HepG2 (cell line): Measurements from ENCODE around the gene DDC. TPM values are rescaled to one million over a fixed set of nuclear protein-coding genes. Genes with fewer than 3 reads are reported as not detected.

ENCODE experiments used
- ATF7-NPFF ChIP-seq: sonication (generic); formaldehyde crosslinking; IDR thresholded peaks from 2 replicates; pipeline ENCODE4 v1.8.1; 2023; ENCODE audit warnings: mild to moderate bottlenecking, low read depth, missing genetic modification reagents, moderate library complexity
- CBFB ChIP-seq: sonication (generic); formaldehyde crosslinking; IDR thresholded peaks from 2 replicates; pipeline ENCODE4 v1.4.0; 2020; ENCODE audit warnings: missing genetic modification reagents
- FOXJ3 ChIP-seq: sonication (generic); formaldehyde crosslinking; IDR thresholded peaks from 2 replicates; pipeline ENCODE4 v1.4.0; 2020; ENCODE audit warnings: missing genetic modification reagents, mild to moderate bottlenecking, borderline replicate concordance
- HNF4A ChIP-seq: sonication (generic); formaldehyde crosslinking; IDR thresholded peaks from 2 replicates; pipeline ENCODE4 v1.4.0; 2020; ENCODE audit warnings: missing genetic modification reagents
- HNRNPH1 ChIP-seq: fragments of 200-400 bp; formaldehyde crosslinking; optimal IDR thresholded peaks from 2 replicates; pipeline ENCODE3; 2017; ENCODE audit warnings: mild to moderate bottlenecking, low read depth, low read length
- MAFF ChIP-seq: IDR thresholded peaks from 2 replicates; pipeline ENCODE4 v1.6.1; 2011; ENCODE audit warnings: low read depth, low read length, improper control_type of control experiment
- MIER3 ChIP-seq: IDR thresholded peaks from 2 replicates; pipeline ENCODE4 v1.6.1; 2016; ENCODE audit warnings: missing compliant biosample characterization, borderline replicate concordance
- MTF2 ChIP-seq: sonication (generic); formaldehyde crosslinking; IDR thresholded peaks from 2 replicates; pipeline ENCODE4 v1.5.0; 2020; ENCODE audit warnings: missing genetic modification reagents, borderline replicate concordance
- PHF21A ChIP-seq: sonication (generic); formaldehyde crosslinking; IDR thresholded peaks from 2 replicates; pipeline ENCODE4 v1.5.0; 2020; ENCODE audit warnings: mild to moderate bottlenecking, missing genetic modification reagents
- PHF8 ChIP-seq: sonication (generic); formaldehyde crosslinking; IDR thresholded peaks from 2 replicates; pipeline ENCODE4 v1.5.0; 2020; ENCODE audit warnings: missing genetic modification reagents
- POLR2G ChIP-seq: fragments of 200-400 bp; formaldehyde crosslinking; IDR thresholded peaks from 2 replicates; pipeline ENCODE4 v1.6.1; 2018; ENCODE audit warnings: mild to moderate bottlenecking, low read depth, low read length, moderate library complexity
- TEAD3 ChIP-seq: optimal IDR thresholded peaks from 2 replicates; pipeline ENCODE3; 2016; ENCODE audit warnings: borderline replicate concordance
- TOPORS ChIP-seq: sonication (generic); formaldehyde crosslinking; IDR thresholded peaks from 2 replicates; pipeline ENCODE4 v1.8.0; 2023; ENCODE audit warnings: mild to moderate bottlenecking, missing genetic modification reagents
- ZBTB20 ChIP-seq: sonication (generic); formaldehyde crosslinking; IDR thresholded peaks from 2 replicates; pipeline ENCODE4 v1.8.1; 2023; ENCODE audit warnings: missing genetic modification reagents, low read depth, mild to moderate bottlenecking, borderline replicate concordance
- ZBTB21 ChIP-seq: sonication (generic); formaldehyde crosslinking; IDR thresholded peaks from 2 replicates; pipeline ENCODE4 v1.4.0; 2020; ENCODE audit warnings: missing genetic modification reagents
- ZNF136 ChIP-seq: sonication (generic); formaldehyde crosslinking; IDR thresholded peaks from 2 replicates; pipeline ENCODE4 v1.8.1; 2022; ENCODE audit warnings: low read depth, mild to moderate bottlenecking, moderate library complexity, missing genetic modification reagents
- ZNF235 ChIP-seq: sonication (generic); formaldehyde crosslinking; IDR thresholded peaks from 2 replicates; pipeline ENCODE4 v1.8.1; 2023; ENCODE audit warnings: mild to moderate bottlenecking, missing genetic modification reagents, borderline replicate concordance
- ZNF451 ChIP-seq: sonication (generic); formaldehyde crosslinking; IDR thresholded peaks from 2 replicates; pipeline ENCODE4 v1.5.0; 2020; ENCODE audit warnings: mild to moderate bottlenecking, missing genetic modification reagents
- ZNF549 ChIP-seq: sonication (generic); formaldehyde crosslinking; IDR thresholded peaks from 2 replicates; pipeline ENCODE4 v1.5.0; 2020; ENCODE audit warnings: missing genetic modification reagents
- ZNF724P ChIP-seq: sonication (generic); formaldehyde crosslinking; IDR thresholded peaks from 2 replicates; pipeline ENCODE4 v1.8.0; 2022; ENCODE audit warnings: missing genetic modification reagents, borderline replicate concordance
- ZNF782 ChIP-seq: sonication (generic); formaldehyde crosslinking; IDR thresholded peaks from 2 replicates; pipeline ENCODE4 v1.4.0; 2020; ENCODE audit warnings: missing genetic modification reagents, mild to moderate bottlenecking, borderline replicate concordance
- ZNF839 ChIP-seq: sonication (generic); formaldehyde crosslinking; IDR thresholded peaks from 2 replicates; pipeline ENCODE4 v1.4.0; 2020; ENCODE audit warnings: missing genetic modification reagents, mild to moderate bottlenecking, borderline replicate concordance
- polyA plus RNA-seq, 8 experiments: library from polyadenylated mRNA; depleted of rRNA in 3 of 8; stranded (reverse) in 7 of 8; unstranded in 1 of 8; fragments of >200 nt; fragmentation: Illumina TruSeq in 4 of 8; extraction: Trizol in 4 of 8; gene quantifications; 2 replicates each; pipeline versions ENCODE4 v1.2.1 to v1.2.3, GENCODE V29; 2011 to 2016; ENCODE audit warnings: low read depth in 4 of 8, missing spikeins in 1 of 8, mixed read lengths in 1 of 8; ENCODE audit not compliant: insufficient read depth in 1 of 8
- total RNA-seq, 5 experiments: library from RNA; depleted of rRNA; stranded (reverse); fragments of >200 nt; fragmentation: Illumina TruSeq; extraction: Trizol; gene quantifications; 2 replicates each; pipeline ENCODE4 v1.2.3, GENCODE V29; 2016; ENCODE audit warnings: low read depth in 1 of 5
- TF ChIP-seq, protein P1 (sequence below): sonication (generic); formaldehyde crosslinking; IDR thresholded peaks from 2 replicates; pipeline ENCODE4 v1.8.0; 2022; ENCODE audit warnings: mild to moderate bottlenecking, missing genetic modification reagents, moderate library complexity
- TF ChIP-seq, protein P2 (sequence below): sonication (generic); formaldehyde crosslinking; IDR thresholded peaks from 2 replicates; pipeline ENCODE4 v1.5.0; 2020; ENCODE audit warnings: mild to moderate bottlenecking, missing genetic modification reagents, borderline replicate concordance
- TF ChIP-seq, protein P3 (sequence below): sonication (generic); formaldehyde crosslinking; IDR thresholded peaks from 2 replicates; pipeline ENCODE4 v1.8.1; 2023; ENCODE audit warnings: mild to moderate bottlenecking, missing genetic modification reagents, borderline replicate concordance

Gene DDC
- total and polyA plus RNA-seq, 2 of the 13 experiments (the other 11 are each of a cell fraction or from before 2014, with no cell fraction given), result 11.7 to 93.3 TPM

DNA sequence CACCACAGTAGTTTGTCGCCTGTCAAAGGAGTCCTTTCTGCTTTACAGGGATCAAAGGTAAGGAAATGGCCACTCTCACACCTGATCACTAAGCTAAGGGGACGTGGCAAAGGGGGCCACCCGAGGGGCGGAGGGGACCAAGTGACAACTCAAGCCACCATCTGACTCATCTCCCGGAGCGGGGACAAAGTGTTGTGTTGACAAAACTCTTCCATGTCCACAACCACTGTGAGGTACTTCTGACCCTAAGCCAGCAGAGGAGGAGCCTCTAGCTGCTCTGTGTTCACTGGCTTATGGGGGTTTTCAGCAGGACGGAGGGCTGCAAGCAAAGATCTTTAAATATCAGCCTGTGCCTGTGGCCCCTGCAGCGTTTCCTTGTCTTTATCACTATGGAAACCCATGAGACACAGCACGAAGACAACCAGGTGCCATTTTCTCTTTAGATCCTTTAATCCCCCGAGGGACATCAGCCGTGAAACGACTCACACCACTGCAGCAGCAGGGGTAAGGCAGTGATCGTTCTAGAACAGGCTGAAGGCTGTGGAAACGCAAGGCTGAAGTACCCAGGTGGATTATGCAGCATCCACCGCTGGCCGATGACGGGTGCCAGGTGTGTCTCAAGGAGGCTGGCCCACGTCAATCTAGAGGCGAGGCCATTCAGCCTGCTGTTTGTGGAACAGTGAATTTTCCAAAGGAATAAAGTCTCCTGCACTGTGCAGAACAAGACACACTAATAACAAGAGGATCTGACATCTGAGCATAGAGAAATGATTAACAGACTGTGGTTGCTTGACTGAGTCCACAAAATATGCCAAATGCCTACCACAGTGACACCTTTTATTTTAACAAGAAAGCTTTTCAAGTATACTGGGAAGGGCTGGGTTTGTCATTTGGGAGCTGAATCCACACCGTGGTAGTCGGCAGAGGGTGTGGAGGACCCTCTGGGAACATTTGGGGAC is 26.6 kb upstream of the DDC start (continued):
- TF ChIP-seq, protein P1, sequence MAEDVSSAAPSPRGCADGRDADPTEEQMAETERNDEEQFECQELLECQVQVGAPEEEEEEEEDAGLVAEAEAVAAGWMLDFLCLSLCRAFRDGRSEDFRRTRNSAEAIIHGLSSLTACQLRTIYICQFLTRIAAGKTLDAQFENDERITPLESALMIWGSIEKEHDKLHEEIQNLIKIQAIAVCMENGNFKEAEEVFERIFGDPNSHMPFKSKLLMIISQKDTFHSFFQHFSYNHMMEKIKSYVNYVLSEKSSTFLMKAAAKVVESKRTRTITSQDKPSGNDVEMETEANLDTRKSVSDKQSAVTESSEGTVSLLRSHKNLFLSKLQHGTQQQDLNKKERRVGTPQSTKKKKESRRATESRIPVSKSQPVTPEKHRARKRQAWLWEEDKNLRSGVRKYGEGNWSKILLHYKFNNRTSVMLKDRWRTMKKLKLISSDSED (CRISPR knock-in tag), result no peak
- TF ChIP-seq ZNF839 (no peak), MTF2 (no peak), TOPORS (CRISPR knock-in tag) (no peak), ATF7-NPFF (CRISPR knock-in tag) (no peak; the same call in 1 of the 2 replicates), ZNF451 (CRISPR knock-in tag) (no peak), CBFB (CRISPR knock-in tag) (no peak), MIER3 (CRISPR knock-in tag) (0 out of 2 replicates have a peak, but pooled peaks have one; percentile 19), ZNF724P (CRISPR knock-in tag) (no peak), FOXJ3 (CRISPR knock-in tag) (0 out of 2 replicates have a peak, but pooled peaks have one; percentile 51), POLR2G (no peak), ZNF235 (CRISPR knock-in tag) (no peak), MAFF (peak; percentile 29; the same call in 1 of the 2 replicates), ZBTB20 (CRISPR knock-in tag) (no peak), ZNF549 (no peak), PHF8 (CRISPR knock-in tag) (peak; percentile 37), ZNF782 (no peak), ZBTB21 (CRISPR knock-in tag) (no peak), HNRNPH1 (no peak), TEAD3 (CRISPR knock-in tag) (no peak), ZNF136 (CRISPR knock-in tag) (peak; percentile 56; the same call in 1 of the 2 replicates), PHF21A (CRISPR knock-in tag) (no peak), HNF4A (CRISPR knock-in tag) (peak; percentile 69)
- TF ChIP-seq, protein P2, sequence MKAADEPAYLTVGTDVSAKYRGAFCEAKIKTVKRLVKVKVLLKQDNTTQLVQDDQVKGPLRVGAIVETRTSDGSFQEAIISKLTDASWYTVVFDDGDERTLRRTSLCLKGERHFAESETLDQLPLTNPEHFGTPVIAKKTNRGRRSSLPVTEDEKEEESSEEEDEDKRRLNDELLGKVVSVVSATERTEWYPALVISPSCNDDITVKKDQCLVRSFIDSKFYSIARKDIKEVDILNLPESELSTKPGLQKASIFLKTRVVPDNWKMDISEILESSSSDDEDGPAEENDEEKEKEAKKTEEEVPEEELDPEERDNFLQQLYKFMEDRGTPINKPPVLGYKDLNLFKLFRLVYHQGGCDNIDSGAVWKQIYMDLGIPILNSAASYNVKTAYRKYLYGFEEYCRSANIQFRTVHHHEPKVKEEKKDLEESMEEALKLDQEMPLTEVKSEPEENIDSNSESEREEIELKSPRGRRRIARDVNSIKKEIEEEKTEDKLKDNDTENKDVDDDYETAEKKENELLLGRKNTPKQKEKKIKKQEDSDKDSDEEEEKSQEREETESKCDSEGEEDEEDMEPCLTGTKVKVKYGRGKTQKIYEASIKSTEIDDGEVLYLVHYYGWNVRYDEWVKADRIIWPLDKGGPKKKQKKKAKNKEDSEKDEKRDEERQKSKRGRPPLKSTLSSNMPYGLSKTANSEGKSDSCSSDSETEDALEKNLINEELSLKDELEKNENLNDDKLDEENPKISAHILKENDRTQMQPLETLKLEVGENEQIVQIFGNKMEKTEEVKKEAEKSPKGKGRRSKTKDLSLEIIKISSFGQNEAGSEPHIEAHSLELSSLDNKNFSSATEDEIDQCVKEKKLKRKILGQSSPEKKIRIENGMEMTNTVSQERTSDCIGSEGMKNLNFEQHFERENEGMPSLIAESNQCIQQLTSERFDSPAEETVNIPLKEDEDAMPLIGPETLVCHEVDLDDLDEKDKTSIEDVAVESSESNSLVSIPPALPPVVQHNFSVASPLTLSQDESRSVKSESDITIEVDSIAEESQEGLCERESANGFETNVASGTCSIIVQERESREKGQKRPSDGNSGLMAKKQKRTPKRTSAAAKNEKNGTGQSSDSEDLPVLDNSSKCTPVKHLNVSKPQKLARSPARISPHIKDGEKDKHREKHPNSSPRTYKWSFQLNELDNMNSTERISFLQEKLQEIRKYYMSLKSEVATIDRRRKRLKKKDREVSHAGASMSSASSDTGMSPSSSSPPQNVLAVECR (CRISPR knock-in tag), result peak; percentile 55; the same call in 1 of the 2 replicates
- TF ChIP-seq, protein P3, sequence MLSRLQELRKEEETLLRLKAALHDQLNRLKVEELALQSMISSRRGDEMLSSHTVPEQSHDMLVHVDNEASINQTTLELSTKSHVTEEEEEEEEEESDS, result no peak
